Measurements from ENCODE around the gene HIPK2. TPM values are rescaled to one million over a fixed set of nuclear protein-coding genes. Genes with fewer than 3 reads are reported as not detected.

Gene HIPK2
- total and polyA plus RNA-seq, 2 donors (not counting 3 experiments of a cell fraction or from before 2014, with no cell fraction given) = 9.0 to 43.8 TPM

- Histone ChIP-seq H3K4me1 (ENCODE audit: control insufficient read depth, extremely low read depth, insufficient read depth, low read length) (peaks cover 46% of the 10 kb centered on the region), H4K20me1 (replicated peaks; ENCODE audit: control insufficient read depth, extremely low read depth, insufficient read depth, low read length) (no peaks in the 10 kb centered on the region), H3K9me1 (replicated peaks; ENCODE audit: control insufficient read depth, extremely low read depth, insufficient read depth, low read length) (no peaks in the 10 kb centered on the region), H3K4me3 (replicated peaks in 1 of 3; ENCODE audit: insufficient read depth in 1 of 3, low read depth in 1 of 3, low read length in 3 of 3) (no peak overlapping the region), H3K27me3 (ENCODE audit: control insufficient read depth in 2 of 2, insufficient read depth in 2 of 2, low read length in 2 of 2) (no peaks in the 10 kb centered on the region), H3K36me3 (ENCODE audit: control insufficient read depth in 2 of 2, extremely low read depth in 1 of 2, insufficient read depth in 2 of 2, low read length in 2 of 2) (no peaks in the 10 kb centered on the region), H3K9ac (replicated peaks; ENCODE audit: extremely low read depth, insufficient read depth, low read length) (peak overlapping the region; percentile 74), H3K4me2 (ENCODE audit: insufficient read depth, low read length) (peak overlapping the region; percentile 65), H2AFZ (ENCODE audit: low read depth, low read length) (no peak overlapping the region), H3K79me2 (ENCODE audit: control insufficient read depth, insufficient read depth, low read length) (peaks cover 16% of the 10 kb centered on the region), H3K27ac (ENCODE audit: insufficient read depth, low read depth, low read length) (peak overlapping the region; percentile 92), H3K9me3 (replicated peaks; ENCODE audit: control insufficient read depth, insufficient read depth, low read length) (no peaks in the 10 kb centered on the region)
- intact Hi-C loops (cut with micrococcal nuclease) (loop anchor here (1.0 kb wide), 4 partner anchors 32 to 95 kb away; no protein-coding TSS in a partner anchor), dilution Hi-C loops (cut with MboI; ENCODE audit: extremely low pct_ligation_motif_present, low sequenced_read_pairs) (no loop called here)
- peak; percentile 83 for TF ChIP-seq MYC (IDR thresholded peaks at IDR 0.05; ENCODE audit: low read depth, low read length)
- TF ChIP-seq POLR2A (IDR thresholded peaks at IDR 0.05; ENCODE audit: low read depth, low read length) = peak; percentile 70
- TF ChIP-seq, protein P1, sequence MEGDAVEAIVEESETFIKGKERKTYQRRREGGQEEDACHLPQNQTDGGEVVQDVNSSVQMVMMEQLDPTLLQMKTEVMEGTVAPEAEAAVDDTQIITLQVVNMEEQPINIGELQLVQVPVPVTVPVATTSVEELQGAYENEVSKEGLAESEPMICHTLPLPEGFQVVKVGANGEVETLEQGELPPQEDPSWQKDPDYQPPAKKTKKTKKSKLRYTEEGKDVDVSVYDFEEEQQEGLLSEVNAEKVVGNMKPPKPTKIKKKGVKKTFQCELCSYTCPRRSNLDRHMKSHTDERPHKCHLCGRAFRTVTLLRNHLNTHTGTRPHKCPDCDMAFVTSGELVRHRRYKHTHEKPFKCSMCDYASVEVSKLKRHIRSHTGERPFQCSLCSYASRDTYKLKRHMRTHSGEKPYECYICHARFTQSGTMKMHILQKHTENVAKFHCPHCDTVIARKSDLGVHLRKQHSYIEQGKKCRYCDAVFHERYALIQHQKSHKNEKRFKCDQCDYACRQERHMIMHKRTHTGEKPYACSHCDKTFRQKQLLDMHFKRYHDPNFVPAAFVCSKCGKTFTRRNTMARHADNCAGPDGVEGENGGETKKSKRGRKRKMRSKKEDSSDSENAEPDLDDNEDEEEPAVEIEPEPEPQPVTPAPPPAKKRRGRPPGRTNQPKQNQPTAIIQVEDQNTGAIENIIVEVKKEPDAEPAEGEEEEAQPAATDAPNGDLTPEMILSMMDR (IDR thresholded peaks at IDR 0.05; ENCODE audit: extremely low read depth in 1 of 2, insufficient read depth in 1 of 2, low read depth in 1 of 2, low read length in 2 of 2) = no peak
- TF ChIP-seq JUN (IDR thresholded peaks at IDR 0.05; ENCODE audit: borderline replicate concordance, insufficient read depth, insufficient read length, low read depth) = peak; percentile 85
- TF ChIP-seq FOS (IDR thresholded peaks at IDR 0.05; ENCODE audit: borderline replicate concordance, insufficient read depth, low read length) = peak; percentile 100
- TF ChIP-seq GATA2 (IDR thresholded peaks at IDR 0.05; ENCODE audit: insufficient read depth, insufficient read length, low read depth, low read length) = peak; percentile 78
- TF ChIP-seq, protein P2, sequence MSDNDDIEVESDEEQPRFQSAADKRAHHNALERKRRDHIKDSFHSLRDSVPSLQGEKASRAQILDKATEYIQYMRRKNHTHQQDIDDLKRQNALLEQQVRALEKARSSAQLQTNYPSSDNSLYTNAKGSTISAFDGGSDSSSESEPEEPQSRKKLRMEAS (IDR thresholded peaks at IDR 0.05; ENCODE audit: insufficient read depth, insufficient read length) = no peak
- TF ChIP-seq POLR2AphosphoS5 (IDR thresholded peaks at IDR 0.05; ENCODE audit: insufficient read depth, low read depth, low read length) = peak; percentile 62
- TF ChIP-seq EZH2 (IDR thresholded peaks at IDR 0.05; ENCODE audit: borderline replicate concordance, low read depth, low read length, severe bottlenecking) = no peak
- CTCF ChIA-PET = interaction anchor here (0.9 to 1.4 kb wide), 6 partner anchors 11 to 57 kb away, joined by 3 to 9 read pairs (median 4); no protein-coding TSS in a partner anchor
- DNase-seq (ENCODE audit: low read depth, low spot score) (peak; percentile 91), FAIRE-seq (no peak)
- BruUV-seq (replicated peaks) = TSS peak; percentile 92
- POLR2A ChIA-PET = interaction anchor here (0.9 to 1.3 kb wide), 2 partner anchors 44 to 236 kb away, joined by 3 read pairs; no protein-coding TSS in a partner anchor
These were observed 96.9 kb downstream of the HIPK2 start for GRCh38 chr7:139680676-139681462.

Data from endothelial cell of umbilical vein (primary cell).